TTC549 (cell line): Measurements from ENCODE around the gene PPP1CA.
"Not testable (repeated sequence)": the region's sequence is repeated elsewhere in the genome, so short reads cannot be mapped to it uniquely, and the experiment has no call there.

ENCODE experiments used
- FAIRE-seq: peaks from 2 replicates; lab custom pipeline; 2012; peaks lifted over from hg19 to GRCh38; lab: Jason Lieb, UNC

Gene PPP1CA

DNA sequence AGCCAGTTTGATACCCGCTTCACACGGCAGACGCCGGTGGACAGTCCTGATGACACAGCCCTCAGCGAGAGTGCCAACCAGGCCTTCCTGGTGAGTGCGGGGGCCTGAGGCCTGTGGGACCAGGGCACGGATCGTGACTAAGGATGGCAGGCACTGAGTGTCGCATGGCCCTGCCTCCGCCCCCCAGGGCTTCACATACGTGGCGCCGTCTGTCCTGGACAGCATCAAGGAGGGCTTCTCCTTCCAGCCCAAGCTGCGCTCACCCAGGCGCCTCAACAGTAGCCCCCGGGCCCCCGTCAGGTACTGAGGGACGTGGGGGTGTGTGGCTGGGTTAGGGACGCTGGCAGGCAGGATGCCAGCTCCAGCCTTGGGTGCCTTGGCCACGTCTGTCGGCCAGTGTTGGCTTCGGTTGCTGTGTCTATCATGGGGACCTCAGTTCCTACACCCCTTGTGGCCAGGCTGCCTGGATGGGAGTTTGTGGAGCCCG lies 32.8 kb upstream of the PPP1CA start:
- no peak for FAIRE-seq

DNA sequence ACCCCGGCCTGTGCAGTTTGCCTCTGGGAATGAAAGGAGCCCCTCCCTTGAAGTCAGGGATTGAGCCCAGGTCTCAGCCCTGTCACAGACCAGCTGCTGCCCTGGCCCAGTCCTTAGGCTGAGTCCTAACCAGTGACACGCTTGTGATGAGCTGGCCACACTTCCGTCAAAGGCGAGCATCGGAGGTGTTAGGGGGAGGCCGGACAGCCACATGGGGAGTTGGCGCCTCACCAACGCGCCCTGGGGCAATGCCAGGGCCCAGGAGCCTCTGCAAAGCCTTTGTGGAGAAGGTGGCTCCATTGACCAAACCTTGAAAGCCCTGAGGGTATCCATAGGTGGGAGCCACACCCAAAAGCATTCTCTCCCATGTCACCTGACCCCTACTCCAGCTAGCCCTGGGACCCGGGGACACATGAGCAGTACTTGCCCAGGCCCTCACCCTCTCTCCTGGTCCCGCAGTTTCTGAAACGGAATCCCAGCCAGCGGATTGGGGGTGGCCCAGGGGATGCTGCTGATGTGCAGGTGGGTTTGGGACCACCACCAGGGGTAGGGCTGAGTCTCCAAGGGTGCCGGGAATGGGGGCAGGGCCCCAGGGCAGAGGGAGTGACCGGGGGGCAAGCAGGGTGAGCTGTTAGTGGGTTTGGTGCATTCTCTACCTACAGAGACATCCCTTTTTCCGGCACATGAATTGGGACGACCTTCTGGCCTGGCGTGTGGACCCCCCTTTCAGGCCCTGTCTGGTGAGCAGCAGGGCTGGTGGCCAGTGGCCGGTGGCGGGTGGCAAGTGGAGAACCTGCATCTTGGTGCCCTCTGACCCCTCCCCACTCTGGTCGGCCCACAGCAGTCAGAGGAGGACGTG lies 32.1 kb upstream of the PPP1CA start:
- FAIRE-seq: no peak

DNA sequence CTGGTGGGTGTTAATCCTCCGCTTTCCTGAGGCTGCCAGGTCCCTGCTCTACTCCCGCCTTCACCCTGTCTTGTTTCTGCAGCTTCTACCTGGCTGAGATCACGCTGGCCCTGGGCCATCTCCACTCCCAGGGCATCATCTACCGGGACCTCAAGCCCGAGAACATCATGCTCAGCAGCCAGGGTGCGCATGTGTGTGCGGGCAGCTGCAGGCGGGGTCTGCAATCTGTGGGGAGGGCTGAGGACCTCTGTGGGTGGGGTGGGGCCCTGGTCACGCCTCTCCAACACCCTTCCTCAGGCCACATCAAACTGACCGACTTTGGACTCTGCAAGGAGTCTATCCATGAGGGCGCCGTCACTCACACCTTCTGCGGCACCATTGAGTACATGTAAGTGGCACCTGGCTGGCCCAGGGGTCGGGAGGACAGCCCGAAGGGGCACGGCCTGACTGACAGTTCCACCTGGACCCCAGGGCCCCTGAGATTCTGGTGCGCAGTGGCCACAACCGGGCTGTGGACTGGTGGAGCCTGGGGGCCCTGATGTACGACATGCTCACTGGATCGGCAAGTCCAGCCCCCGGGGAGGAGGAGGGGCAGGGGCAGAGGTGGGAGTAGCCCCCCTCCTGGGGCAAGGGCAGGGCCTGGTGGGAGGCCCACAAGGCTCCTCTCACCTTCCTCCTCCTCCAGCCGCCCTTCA lies 31.1 kb upstream of the PPP1CA start:
- FAIRE-seq: no peak

DNA sequence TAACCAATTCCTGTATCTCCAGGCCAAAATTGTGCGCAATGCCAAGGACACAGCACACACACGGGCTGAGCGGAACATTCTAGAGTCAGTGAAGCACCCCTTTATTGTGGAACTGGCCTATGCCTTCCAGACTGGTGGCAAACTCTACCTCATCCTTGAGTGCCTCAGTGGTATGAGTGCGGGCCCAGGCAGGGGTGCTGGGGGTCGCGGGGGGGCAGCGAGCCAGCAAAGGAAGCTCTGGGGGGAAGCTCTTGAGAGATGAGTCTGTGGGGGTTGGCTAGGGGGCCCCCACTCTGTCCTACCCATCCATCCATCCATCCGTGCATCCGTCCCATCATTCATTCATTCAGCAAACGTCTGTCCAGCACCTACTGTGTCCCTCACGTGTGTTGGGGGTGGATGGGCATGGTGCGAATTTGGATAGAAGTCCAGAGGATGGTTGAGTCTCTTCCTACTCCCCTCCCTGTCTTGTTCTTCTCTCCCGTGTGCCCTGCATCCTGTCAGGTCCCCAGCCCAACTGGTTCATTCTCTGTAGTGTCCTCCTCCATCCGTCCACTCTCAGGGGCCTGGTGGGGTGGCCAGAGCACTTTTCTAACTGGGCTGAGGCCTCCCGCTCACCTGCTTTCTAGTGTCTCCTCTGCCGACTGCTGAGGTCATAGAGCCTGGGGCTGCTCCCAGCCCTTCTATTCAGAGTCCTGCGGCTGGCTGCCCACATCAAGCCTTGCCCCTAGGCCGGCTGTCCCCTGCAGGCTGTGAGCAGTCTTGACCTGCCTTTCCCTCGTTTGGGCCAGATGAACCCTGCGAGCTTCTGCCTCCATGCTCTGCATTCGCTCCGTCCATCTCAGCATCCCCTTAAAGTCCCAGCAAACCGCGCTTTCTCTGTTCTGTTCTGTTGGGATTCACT lies 29.9 kb upstream of the PPP1CA start:
- no peak for FAIRE-seq

DNA sequence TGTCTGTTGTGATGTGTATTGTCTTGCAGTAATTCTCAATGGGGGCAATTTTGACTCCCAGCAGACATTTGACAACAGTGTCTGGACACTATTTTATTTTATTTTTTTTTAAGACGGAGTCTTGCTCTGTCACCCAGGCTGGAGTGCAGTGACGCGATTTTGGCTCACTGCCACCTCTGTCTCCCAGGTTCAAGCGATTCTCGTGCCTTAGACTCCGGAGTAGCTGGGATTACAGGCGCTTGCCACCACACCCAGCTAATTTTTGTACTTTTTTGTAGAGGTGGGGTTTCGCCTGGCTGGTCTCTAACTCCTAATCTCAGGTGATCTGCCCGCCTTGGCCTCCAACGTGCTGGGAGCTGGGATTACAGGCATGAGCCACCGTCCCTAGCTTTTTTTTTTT lies 28.1 kb upstream of the PPP1CA start:
- FAIRE-seq: no peak

DNA sequence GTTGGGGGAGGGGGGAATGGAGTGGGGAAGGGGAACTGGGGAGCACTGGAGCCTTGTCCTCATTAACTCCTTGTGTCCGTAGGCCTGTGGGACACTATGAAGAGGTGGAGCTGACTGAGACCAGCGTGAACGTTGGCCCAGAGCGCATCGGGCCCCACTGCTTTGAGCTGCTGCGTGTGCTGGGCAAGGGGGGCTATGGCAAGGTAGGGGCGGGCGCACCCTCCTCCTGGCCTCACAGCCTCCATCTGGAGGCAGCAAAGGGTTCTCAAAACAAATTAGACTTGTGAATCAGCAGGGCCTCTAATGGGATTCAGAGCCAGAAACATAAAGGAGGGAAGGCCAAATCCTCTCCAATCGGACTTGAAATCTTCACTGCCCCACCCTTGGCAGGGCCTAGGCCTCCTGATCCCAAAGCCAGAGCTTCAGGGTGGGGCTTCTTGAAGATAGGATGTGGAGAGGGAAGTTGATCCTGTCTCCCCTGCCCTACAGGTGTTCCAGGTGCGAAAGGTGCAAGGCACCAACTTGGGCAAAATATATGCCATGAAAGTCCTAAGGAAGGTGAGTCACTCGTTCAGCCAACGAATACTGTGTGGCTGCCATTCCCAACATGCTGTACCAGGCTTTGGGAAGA lies 27.5 kb upstream of the PPP1CA start:
- FAIRE-seq: no peak

DNA sequence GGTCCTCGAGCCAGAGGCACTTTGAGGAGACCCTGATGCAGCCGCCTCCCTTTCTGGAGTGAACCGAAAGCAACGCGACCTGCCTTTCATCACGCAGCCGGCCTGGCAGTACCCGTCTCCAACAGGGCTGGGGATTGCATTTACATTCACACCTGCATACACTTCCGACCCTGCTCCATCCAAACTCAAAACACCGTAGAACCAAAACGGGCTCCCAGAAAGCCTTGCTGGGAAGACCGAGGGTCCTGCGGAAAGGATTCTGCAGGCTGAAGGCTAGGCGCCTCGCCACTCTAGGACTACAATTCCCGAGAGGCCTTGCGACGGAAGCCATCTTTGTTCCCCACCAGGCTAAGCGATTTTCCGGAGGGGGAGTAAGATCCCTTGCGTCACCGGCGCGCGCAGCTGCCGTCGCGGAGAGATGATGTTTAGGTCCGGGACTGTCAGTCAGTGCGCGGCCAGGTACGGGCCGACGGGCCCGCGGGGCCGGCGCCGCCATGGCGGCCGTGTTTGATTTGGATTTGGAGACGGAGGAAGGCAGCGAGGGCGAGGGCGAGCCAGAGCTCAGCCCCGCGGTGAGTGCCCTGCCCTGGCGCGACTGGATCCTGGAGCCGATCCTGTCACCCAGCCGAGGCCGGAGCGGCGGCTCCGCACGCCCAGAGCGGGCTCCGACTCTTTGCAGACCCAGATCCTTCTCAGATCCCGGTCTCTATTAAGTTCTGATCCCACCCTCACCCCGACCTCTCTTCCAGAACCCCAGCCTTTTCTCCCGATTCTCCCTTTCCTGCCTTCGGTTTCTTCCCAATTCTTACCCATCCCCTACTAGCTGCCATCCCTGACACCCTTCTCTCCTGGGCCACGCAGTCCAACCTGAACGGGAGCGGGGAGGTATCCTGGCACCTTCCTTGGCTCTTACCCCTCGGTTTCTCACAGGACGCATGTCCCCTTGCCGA lies 26.7 kb upstream of the PPP1CA start, which contains the start of gene RPS6KB2:
Gene RPS6KB2, plus strand, starts transcription at position 443 of the 950 bp plus-strand sequence. Its CDS starts 52 bp downstream, at position 495.
- FAIRE-seq: peak; percentile 71

DNA sequence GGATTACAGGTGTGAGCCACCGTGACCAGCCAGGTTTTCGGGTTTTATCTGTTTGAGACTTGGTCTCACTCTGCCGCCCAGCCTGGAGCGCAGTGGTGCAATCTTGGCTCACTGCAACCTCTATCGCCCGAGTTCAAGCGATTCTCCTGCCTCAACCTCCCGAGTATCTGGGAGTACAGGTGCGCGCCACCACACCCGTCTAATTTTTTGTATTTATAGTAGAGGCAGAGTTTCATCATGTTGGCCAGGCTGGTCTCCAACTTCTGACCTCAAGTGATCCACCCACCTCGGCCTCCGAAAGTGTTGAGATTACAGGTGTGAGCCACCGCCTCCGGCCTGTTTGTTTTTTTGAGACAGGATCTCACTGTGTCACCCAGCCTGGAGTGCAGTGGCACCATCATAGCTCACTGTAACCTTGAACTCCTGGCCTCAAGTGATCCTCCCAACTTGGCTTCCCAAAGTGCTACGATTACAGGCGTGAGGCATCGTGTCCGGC lies 25.8 kb upstream of the PPP1CA start:
- not testable (repeated sequence) for FAIRE-seq

DNA sequence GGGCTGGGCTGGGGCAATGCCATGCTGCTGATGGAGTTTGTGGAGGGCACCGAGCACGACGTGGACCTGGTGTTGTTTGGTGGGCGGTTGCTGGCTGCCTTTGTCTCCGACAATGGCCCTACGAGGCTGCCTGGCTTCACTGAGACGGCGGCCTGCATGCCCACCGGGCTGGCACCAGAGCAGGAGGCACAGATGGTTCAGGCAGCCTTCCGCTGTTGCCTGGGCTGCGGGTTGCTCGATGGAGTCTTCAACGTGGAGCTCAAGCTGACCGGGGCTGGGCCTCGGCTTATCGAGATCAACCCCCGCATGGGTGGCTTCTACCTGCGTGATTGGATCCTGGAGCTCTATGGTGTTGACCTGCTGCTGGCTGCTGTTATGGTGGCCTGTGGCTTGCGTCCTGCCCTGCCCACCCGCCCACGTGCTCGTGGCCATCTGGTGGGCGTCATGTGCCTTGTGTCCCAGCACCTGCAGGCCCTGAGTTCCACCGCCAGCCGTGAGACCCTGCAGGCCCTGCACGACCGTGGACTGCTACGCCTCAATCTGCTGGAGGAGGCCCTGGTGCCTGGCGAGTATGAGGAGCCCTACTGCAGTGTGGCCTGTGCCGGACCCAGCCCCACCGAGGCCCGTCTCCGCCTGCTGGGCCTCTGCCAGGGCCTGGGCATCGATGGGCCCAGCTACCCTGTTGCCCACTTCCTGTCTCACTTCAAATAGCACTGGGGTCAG lies 22.4 kb upstream of the PPP1CA start:
- no peak for FAIRE-seq

DNA sequence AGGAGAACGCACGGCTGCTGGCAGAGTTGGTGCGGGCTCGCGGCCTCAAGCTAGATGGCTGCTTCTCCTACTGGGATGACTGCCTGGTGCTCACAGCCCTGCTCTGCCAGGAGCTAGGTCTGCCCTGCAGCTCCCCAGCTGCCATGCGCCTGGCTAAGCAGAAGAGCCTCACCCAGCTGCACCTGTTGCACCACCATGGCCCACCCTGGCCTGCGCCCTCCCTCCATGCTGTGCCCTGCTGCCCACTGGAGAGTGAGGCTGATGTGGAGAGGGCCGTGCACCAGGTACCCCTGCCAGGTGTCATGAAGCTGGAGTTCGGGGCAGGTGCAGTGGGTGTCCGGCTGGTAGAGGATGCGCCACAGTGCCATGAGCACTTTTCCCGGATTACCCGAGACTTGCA lies 21.8 kb upstream of the PPP1CA start:
- no peak for FAIRE-seq

DNA sequence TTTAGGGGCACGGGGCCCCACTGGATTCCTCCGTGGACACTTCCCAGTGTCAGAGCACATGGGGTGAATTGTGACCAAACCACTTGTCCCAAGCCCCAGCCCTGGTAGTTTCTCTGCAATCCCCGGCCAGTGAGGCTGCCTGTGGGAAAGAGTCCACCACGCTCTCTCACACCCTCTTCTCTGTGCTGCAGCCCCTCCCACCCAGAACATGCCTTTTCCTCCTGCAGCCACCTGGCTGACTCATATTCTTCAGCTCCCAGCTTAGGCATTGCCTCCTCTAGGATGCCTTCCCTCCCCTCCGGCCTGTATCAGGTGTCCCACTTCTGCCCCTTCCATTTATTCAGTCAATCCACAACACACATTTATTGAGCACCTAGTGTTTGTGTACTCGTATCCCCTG lies 21.2 kb upstream of the PPP1CA start:
- FAIRE-seq: no peak

DNA sequence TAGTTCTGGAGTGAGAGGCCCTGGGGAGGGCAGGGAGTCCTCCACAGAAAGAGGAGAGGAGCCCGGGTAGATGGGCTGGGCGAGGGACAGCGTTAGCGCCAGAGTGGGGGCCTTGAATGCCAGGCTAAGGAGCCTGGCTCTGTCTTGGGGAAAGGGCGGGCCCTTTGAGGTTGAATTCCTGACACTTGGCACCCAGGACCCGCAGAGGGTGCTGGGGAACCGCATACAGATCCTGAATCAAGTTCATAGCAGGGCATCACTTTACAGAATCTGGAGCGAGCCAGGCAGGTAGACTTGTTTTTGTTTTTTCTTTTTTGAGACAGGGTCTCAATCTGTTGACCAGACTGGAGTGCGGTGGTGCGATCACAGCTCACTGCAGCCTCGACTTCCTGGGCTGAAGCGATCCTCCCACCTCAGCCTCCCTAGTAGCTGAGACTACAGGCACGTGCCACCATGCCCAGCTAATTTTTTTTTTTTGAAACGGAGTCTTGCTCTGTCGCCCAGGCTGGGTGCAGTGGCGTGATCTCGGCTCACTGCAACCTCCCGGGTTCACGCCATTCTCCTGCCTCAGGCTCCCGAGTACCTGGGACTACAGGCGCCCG lies 19.9 kb upstream of the PPP1CA start:
- no peak for FAIRE-seq

DNA sequence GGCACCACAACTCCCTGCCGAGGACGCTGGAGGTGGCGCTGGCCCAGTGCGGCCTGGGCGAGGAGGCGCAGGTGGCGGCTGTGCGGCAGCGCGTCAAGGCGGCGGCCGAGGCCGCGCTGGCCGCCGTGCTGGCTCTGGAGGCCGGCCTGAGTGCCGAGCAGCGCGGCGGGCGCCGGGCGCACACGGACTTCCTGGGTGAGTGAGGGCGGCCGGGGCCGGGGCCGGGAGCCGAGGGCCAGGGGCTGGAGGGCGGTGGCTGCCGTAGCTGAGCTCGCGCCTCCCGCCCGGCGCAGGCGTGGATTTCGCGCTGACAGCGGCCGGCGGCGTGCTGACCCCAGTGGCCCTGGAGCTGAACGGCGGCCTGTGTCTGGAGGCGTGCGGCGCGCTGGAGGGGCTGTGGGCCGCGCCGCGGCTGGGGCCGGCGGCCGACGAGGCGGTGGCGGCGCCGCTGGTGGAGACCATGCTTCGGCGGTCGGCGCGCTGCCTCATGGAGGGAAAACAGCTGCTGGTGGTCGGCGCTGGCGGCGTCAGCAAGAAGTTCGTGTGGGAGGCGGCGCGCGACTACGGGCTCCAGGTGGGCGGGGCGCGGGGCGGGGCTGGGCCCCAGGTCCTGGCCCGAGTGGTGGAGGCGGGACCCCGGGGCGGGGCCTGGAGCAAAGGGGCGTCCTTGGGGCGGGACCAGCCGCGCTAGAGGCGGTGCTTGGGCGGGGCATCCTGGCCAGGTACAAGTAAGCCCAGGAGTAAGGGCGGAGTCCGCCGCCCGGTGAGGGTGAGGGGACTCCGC lies 19.2 kb upstream of the PPP1CA start:
- no peak for FAIRE-seq

DNA sequence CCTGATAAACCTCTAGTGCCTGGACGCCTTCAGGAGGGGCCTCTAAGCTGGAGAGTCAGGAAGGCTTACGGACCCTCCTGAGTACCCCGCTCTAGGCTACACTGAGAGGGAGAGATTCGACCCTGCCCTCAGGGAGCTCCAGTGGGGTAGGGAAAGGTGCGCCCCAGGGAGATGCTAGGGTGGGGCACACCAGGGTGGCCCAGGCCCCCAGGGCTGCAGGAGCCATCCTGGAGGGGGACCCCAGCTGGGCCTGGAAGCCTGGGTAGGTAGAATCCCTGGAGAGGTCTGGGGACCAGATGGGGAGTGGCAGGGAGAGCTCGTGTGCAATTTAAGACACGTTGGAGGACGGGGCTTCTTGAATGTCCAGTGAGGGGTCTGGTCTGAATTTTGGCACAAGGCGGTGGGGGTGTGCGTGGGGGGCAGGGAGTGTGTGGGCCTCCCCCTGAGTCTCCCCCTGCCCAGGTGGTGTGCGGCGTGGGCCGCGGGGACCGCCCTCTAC lies 18.5 kb upstream of the PPP1CA start:
- no peak for FAIRE-seq

DNA sequence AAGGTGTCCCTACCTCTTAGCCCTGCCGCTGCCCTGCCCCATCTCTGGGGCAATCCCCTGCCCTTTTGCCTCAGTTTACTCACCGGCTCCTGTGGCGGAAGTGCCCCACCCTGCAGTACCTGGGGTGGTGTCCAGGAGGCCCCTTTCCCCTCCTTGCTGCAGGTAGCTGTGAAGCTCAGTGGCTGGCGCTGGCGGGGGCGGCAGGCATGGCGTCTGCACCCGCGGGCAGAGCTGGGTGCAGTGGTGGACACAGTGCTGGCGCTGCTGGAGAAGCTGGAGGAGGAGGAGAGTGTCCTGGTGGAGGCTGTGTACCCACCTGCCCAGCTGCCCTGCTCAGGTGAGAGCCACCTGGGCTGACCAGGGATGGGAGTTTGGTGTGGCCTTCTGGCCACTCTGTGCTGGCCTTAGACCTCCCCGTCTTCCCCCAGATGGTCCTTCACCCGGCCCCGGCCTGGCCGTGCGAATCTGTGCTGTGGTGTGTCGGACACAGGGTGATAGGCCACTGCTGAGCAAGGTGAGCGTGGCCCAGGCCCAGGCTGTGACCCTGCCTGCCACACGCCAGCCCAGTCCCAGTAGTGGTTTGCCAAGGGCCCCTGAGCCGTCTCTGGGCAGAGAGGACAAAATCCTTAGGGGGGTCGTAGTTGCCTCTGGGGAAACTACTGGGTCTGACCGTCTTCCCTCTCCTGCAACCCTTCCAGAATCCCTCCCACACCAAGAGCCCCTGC lies 17.8 kb upstream of the PPP1CA start:
- no peak for FAIRE-seq

DNA sequence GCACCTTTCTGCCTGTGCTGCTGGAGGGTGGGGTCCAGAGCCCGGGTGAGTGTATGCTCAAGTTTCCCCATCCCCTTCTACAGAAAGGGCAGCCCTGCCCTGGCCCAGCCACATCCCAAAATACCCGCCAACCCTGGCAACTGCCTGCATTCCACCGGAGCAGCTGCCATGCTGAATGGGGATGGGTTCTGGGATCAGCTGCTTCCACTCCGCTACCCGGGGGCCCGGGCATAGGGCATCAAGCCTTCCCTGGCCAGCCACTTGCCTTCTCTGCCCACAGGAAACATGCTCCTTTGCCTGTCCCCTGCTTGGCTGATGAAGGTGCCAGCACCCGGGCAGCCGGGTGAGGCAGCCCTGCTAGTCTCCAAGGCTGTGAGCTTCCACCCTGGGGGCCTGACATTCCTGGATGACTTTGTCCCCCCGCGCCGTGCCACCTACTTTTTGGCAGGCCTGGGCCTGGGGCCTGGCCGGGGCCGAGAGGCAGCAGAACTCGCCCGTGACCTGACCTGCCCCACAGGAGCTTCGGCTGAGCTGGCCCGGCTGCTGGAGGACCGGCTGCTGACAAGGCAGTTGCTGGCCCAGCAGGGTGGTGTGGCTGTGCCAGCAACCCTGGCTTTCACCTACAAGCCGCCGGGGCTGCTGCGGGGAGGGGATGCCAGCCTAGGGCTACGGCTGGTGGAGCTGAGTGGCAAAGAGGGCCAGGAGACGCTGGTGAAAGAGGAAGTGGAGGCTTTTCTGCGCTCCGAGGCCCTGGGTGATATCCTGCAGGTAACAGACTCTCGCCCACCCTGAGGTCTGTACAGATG lies 17.0 kb upstream of the PPP1CA start:
- no peak for FAIRE-seq

DNA sequence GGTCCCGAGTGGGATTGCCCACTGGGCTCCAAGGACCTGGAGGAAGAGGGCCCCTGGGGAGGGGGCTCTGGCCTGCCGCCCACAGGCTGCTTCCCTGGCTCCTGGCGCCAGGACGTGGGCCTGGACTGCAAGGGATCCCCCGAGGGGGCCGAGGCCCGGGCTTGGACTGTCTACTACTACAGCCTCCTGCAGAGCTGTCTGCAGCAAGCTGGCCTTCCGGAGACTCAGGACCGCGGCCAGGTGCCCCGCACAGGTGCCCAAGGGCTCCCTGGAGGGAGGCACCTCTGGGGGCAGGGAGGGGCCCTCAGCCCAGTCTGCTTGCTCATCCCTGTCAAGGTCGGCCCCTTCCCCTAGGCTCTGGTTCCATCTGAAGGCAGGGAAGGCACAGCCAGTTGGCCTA lies 15.8 kb upstream of the PPP1CA start:
- FAIRE-seq: no peak
